ENCODE data around the gene POU5F1.

DNA sequence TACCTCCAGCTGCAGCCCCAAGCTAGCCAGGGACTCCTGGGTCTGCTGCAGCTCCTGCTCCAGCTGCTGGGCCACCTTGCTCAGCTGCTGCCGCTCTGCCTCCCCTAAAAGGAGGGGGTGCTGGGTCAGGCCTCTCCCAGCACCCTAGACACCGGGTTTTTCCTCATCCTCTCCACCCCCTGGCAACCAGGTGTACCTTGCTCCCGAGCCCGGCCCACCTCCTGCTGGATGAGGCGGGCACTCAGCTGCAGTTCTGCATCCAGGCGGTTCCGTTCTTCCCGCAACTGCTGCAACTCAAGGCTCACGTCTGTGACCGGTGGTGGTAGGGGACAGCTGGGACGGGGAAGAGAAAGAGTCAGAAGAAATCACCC is 25.5 kb downstream of the POU5F1 start:
- TF ChIP-seq, protein P1, sequence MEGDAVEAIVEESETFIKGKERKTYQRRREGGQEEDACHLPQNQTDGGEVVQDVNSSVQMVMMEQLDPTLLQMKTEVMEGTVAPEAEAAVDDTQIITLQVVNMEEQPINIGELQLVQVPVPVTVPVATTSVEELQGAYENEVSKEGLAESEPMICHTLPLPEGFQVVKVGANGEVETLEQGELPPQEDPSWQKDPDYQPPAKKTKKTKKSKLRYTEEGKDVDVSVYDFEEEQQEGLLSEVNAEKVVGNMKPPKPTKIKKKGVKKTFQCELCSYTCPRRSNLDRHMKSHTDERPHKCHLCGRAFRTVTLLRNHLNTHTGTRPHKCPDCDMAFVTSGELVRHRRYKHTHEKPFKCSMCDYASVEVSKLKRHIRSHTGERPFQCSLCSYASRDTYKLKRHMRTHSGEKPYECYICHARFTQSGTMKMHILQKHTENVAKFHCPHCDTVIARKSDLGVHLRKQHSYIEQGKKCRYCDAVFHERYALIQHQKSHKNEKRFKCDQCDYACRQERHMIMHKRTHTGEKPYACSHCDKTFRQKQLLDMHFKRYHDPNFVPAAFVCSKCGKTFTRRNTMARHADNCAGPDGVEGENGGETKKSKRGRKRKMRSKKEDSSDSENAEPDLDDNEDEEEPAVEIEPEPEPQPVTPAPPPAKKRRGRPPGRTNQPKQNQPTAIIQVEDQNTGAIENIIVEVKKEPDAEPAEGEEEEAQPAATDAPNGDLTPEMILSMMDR (conservative IDR thresholded peaks at IDR 0.05; ENCODE audit: low read depth, low read length) = no peak
- TF ChIP-seq MXI1 (IDR thresholded peaks at IDR 0.05; ENCODE audit: borderline replicate concordance, low read depth, low read length) (no peak), POLR2A (IDR thresholded peaks at IDR 0.05; ENCODE audit: low read depth, low read length) (no peak), RFX5 (IDR thresholded peaks at IDR 0.05; ENCODE audit: low read depth, low read length) (no peak), CHD1 (IDR thresholded peaks at IDR 0.05; ENCODE audit: low read depth, low read length) (no peak), CEBPB (IDR thresholded peaks at IDR 0.05; ENCODE audit: low read depth, low read length) (no peak), RCOR1 (IDR thresholded peaks at IDR 0.05; ENCODE audit: insufficient replicate concordance, low read length) (no peak), RAD21 (IDR thresholded peaks at IDR 0.05; ENCODE audit: low read length) (no peak)
- TF ChIP-seq, protein P2, sequence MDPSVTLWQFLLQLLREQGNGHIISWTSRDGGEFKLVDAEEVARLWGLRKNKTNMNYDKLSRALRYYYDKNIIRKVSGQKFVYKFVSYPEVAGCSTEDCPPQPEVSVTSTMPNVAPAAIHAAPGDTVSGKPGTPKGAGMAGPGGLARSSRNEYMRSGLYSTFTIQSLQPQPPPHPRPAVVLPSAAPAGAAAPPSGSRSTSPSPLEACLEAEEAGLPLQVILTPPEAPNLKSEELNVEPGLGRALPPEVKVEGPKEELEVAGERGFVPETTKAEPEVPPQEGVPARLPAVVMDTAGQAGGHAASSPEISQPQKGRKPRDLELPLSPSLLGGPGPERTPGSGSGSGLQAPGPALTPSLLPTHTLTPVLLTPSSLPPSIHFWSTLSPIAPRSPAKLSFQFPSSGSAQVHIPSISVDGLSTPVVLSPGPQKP (IDR thresholded peaks at IDR 0.05; ENCODE audit: borderline replicate concordance, low read depth, low read length) = no peak
